ENCODE measurements around the gene NEDD4.

DNA sequence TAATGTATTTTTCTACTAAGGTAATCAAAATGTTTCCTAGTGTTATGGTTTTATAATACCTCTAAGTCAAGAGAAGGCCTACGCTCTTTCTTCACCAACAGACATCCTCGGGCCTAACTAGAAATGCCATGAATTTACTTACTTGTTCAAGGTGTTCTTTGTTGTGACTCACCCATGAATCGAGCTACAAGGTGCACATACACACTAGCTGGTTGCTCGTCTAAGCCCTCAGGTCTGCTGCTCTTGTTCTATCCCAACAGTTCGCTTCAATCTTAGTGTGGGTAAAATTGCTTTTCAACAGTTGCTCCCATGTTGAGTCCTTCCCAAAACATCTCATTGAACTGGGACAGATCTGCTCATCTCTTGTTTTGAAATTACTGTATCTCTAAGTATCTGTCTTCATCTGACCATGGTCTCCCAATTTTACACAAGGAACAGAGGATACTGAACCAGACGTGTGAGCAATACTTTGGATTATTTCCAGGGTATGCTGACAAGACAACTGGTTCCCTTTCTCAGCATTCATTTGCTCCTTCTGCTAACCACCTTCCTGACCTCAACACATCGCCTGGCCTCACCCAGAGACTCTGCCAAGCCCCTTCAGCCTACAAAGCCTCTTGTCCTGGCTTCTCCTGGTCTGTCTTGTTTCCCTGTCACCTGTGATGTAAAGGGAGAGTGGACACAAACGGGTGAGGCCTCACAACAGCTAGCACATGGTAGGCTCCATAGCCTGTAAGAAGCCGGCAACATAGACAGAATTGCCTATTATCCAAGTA, 84.2 kb downstream of the NEDD4 start:
- TF ChIP-seq, protein P1, sequence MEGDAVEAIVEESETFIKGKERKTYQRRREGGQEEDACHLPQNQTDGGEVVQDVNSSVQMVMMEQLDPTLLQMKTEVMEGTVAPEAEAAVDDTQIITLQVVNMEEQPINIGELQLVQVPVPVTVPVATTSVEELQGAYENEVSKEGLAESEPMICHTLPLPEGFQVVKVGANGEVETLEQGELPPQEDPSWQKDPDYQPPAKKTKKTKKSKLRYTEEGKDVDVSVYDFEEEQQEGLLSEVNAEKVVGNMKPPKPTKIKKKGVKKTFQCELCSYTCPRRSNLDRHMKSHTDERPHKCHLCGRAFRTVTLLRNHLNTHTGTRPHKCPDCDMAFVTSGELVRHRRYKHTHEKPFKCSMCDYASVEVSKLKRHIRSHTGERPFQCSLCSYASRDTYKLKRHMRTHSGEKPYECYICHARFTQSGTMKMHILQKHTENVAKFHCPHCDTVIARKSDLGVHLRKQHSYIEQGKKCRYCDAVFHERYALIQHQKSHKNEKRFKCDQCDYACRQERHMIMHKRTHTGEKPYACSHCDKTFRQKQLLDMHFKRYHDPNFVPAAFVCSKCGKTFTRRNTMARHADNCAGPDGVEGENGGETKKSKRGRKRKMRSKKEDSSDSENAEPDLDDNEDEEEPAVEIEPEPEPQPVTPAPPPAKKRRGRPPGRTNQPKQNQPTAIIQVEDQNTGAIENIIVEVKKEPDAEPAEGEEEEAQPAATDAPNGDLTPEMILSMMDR (IDR thresholded peaks at IDR 0.05) = no peak
- no peak for TF ChIP-seq POLR2A (IDR thresholded peaks at IDR 0.05)
